DOHH2 (cell line): ENCODE data around the gene GPC6.

Experiments used
- EZH2phosphoT487 ChIP-seq: fragments of 200-600 bp; sonication (generic); IDR thresholded peaks from 2 replicates; pipeline ENCODE4 v1.6.1; 2017; ENCODE audit warnings: borderline replicate concordance, mild to moderate bottlenecking, antibody characterized with exemption, low read length, moderate library complexity, mixed read lengths
- TF ChIP-seq, protein P1 (sequence below): fragments of 200-600 bp; sonication (generic); IDR thresholded peaks from one replicate; pipeline ENCODE4 v1.5.1; 2014; ENCODE audit warnings: antibody characterized with exemption, mild to moderate bottlenecking, low read depth, low read length; ENCODE audit not compliant: poor library complexity, severe bottlenecking

GRCh38 chr13:93876236-93876635, 649.6 kb downstream of the GPC6 start:
- no peak for TF ChIP-seq EZH2phosphoT487
- TF ChIP-seq, protein P1, sequence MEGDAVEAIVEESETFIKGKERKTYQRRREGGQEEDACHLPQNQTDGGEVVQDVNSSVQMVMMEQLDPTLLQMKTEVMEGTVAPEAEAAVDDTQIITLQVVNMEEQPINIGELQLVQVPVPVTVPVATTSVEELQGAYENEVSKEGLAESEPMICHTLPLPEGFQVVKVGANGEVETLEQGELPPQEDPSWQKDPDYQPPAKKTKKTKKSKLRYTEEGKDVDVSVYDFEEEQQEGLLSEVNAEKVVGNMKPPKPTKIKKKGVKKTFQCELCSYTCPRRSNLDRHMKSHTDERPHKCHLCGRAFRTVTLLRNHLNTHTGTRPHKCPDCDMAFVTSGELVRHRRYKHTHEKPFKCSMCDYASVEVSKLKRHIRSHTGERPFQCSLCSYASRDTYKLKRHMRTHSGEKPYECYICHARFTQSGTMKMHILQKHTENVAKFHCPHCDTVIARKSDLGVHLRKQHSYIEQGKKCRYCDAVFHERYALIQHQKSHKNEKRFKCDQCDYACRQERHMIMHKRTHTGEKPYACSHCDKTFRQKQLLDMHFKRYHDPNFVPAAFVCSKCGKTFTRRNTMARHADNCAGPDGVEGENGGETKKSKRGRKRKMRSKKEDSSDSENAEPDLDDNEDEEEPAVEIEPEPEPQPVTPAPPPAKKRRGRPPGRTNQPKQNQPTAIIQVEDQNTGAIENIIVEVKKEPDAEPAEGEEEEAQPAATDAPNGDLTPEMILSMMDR, result no peak
